Mesenchymal stem cell (in vitro differentiated cells and primary cell): Measurements from ENCODE around the gene NUDC.

Source experiments
- DNase-seq: peaks from one replicate; pipeline ENCODE4 v3.0.0-alpha.2; 2013
- H2AFZ ChIP-seq: one replicate; pipeline ENCODE4 v1.6.1; 2013; ENCODE audit warnings: low read depth, mild to moderate bottlenecking, control low read depth, inconsistent platforms, low read length, moderate library complexity
- H2AK5ac ChIP-seq: 2 replicates; pipeline ENCODE4 v1.6.1; 2013; ENCODE audit warnings: low read length, moderate library complexity, mild to moderate bottlenecking, inconsistent platforms; ENCODE audit not compliant: severe bottlenecking
- H2BK120ac ChIP-seq: one replicate; pipeline ENCODE4 v1.6.1; 2013; ENCODE audit warnings: low read depth, mild to moderate bottlenecking, inconsistent platforms, low read length, moderate library complexity
- H2BK12ac ChIP-seq, 2 experiments: one replicate each; pipeline ENCODE4 v1.6.1; 2013; ENCODE audit warnings: inconsistent platforms in 2 of 2, low read length in 2 of 2, mild to moderate bottlenecking in 2 of 2, moderate library complexity in 2 of 2, control low read depth in 1 of 2
- H2BK15ac ChIP-seq: one replicate; pipeline ENCODE4 v1.6.1; 2013; ENCODE audit warnings: mild to moderate bottlenecking, low read depth, inconsistent platforms; ENCODE audit not compliant: poor library complexity, severe bottlenecking
- H2BK5ac ChIP-seq: 2 replicates; pipeline ENCODE4 v1.6.1; 2013; ENCODE audit warnings: low read depth, mild to moderate bottlenecking, low read length, control low read depth, inconsistent platforms; ENCODE audit not compliant: poor library complexity, severe bottlenecking
- H3K14ac ChIP-seq, 2 experiments: one replicate each; pipeline ENCODE4 v1.6.1; 2013; ENCODE audit warnings: inconsistent platforms in 2 of 2, low read length in 2 of 2, control low read depth in 1 of 2, mild to moderate bottlenecking in 1 of 2, moderate library complexity in 1 of 2
- H3K18ac ChIP-seq, 2 experiments: one replicate each; pipeline ENCODE4 v1.6.1; 2013; ENCODE audit warnings: inconsistent platforms in 2 of 2, low read length in 2 of 2, control low read depth in 1 of 2, low read depth in 1 of 2, mild to moderate bottlenecking in 1 of 2
- H3K23ac ChIP-seq, 2 experiments: one replicate each; pipeline ENCODE4 v1.6.1; 2013; ENCODE audit warnings: inconsistent platforms in 2 of 2, low read length in 2 of 2, mild to moderate bottlenecking in 2 of 2, moderate library complexity in 2 of 2, control low read depth in 1 of 2
- H3K27ac ChIP-seq: 2 replicates; pipeline ENCODE4 v1.5.1; 2013; ENCODE audit warnings: mild to moderate bottlenecking, moderate library complexity, low read length, control low read depth, inconsistent platforms; ENCODE audit not compliant: poor library complexity, severe bottlenecking
- H3K27me3 ChIP-seq, 2 experiments: 2 replicates each; pipeline versions ENCODE4 v1.6.1 to v1.7.0; 2013; ENCODE audit warnings: low read length in 2 of 2, mild to moderate bottlenecking in 2 of 2, moderate library complexity in 2 of 2, control low read depth in 1 of 2, inconsistent platforms in 1 of 2; ENCODE audit not compliant: control insufficient read depth in 1 of 2, insufficient read depth in 1 of 2
- H3K36me3 ChIP-seq, 2 experiments: 2 replicates each; pipeline versions ENCODE4 v1.6.1 to v1.7.0; 2013; ENCODE audit warnings: low read length in 2 of 2, control low read depth in 1 of 2, inconsistent platforms in 1 of 2, low read depth in 1 of 2, mild to moderate bottlenecking in 1 of 2; ENCODE audit not compliant: insufficient read depth in 2 of 2, control insufficient read depth in 1 of 2
- H3K4ac ChIP-seq, 2 experiments: one replicate each; pipeline ENCODE4 v1.6.1; 2013; ENCODE audit warnings: inconsistent platforms in 2 of 2, low read length in 2 of 2, mild to moderate bottlenecking in 2 of 2, moderate library complexity in 2 of 2, control low read depth in 1 of 2, low read depth in 1 of 2
- H3K4me1 ChIP-seq: 2 replicates; pipeline ENCODE4 v1.6.1; 2013; ENCODE audit warnings: low read depth, low read length, control low read depth; ENCODE audit not compliant: control insufficient read depth, insufficient read depth
- H3K4me2 ChIP-seq: 2 replicates; pipeline ENCODE4 v1.6.1; 2013; ENCODE audit warnings: low read length, mild to moderate bottlenecking, inconsistent platforms; ENCODE audit not compliant: poor library complexity, severe bottlenecking
- H3K4me3 ChIP-seq, 2 experiments: 2 replicates each; pipeline versions ENCODE4 v1.5.1 to v1.7.0; 2013; ENCODE audit warnings: low read length in 2 of 2, mild to moderate bottlenecking in 2 of 2, control low read depth in 1 of 2, low read depth in 1 of 2; ENCODE audit not compliant: insufficient read depth in 1 of 2
- H3K79me1 ChIP-seq: replicated peaks from 2 replicates; pipeline ENCODE4 v1.6.1; 2013; ENCODE audit warnings: mild to moderate bottlenecking, control low read depth, low read length, inconsistent platforms; ENCODE audit not compliant: poor library complexity, severe bottlenecking
- H3K9ac ChIP-seq: 2 replicates; pipeline ENCODE4 v1.7.0; 2013; ENCODE audit warnings: mild to moderate bottlenecking, low read length, moderate library complexity
- H3K9me3 ChIP-seq: 2 replicates; pipeline ENCODE4 v1.7.0; 2013; ENCODE audit warnings: mild to moderate bottlenecking, low read length; ENCODE audit not compliant: control insufficient read depth
- H4K8ac ChIP-seq: one replicate; pipeline ENCODE4 v1.6.1; 2013; ENCODE audit warnings: inconsistent platforms, mild to moderate bottlenecking, low read length, moderate library complexity
- H4K91ac ChIP-seq: one replicate; pipeline ENCODE4 v1.6.1; 2013; ENCODE audit warnings: mild to moderate bottlenecking, low read length, inconsistent platforms
- WGBS: methylation state at CpG from one replicate; pipeline ENCODE4 v1.1.7; 2013; ENCODE audit warnings: mixed read lengths; 5-methylcytosine and 5-hydroxymethylcytosine counted together

The NUDC gene

GRCh38 chr1:26972821-26973220, 51.3 kb downstream of the NUDC start:
- no peak overlapping the region for H3K27ac ChIP-seq

GRCh38 chr1:26976621-26977510, 55.3 kb downstream of the NUDC start:
- no peak overlapping the region for H3K18ac ChIP-seq
- no peak overlapping the region for H2AK5ac ChIP-seq

More at GRCh38 chr1:26972821-26973220, 51.3 kb downstream of the NUDC start:
- Histone ChIP-seq H3K36me3 (no peaks in the 10 kb centered on the region), H2AFZ (no peak overlapping the region), H2AK5ac (peak overlapping the region; percentile 58), H3K14ac (no peak overlapping the region), H3K4me2 (no peak overlapping the region), H4K8ac (no peak overlapping the region), H4K91ac (no peak overlapping the region), H3K79me1 (no peaks in the 10 kb centered on the region), H2BK15ac (no peak overlapping the region), H2BK12ac (no peak overlapping the region), H3K27me3 (peaks cover 0 to 22% of the 10 kb centered on the region in 2 experiments), H3K4me1 (peaks cover 14% of the 10 kb centered on the region), H3K4ac (no peak overlapping the region), H2BK120ac (no peak overlapping the region), H3K9me3 (no peaks in the 10 kb centered on the region), H3K23ac (no peak overlapping the region), H3K18ac (no peak overlapping the region), H2BK5ac (no peak overlapping the region), H3K4me3 (no peak overlapping the region), H3K9ac (no peak overlapping the region)
- WGBS, result 78% methylated on average over 3 of the region's 4 CpGs
- no peak for DNase-seq

GRCh38 chr1:26978901-26979300, 57.4 kb downstream of the NUDC start:
- Histone ChIP-seq H3K18ac (no peak overlapping the region), H3K23ac (no peak overlapping the region), H3K36me3 (no peaks in the 10 kb centered on the region), H3K4me3 (no peak overlapping the region), H2AFZ (no peak overlapping the region), H3K9me3 (no peaks in the 10 kb centered on the region), H3K9ac (no peak overlapping the region), H4K8ac (no peak overlapping the region), H2BK12ac (no peak overlapping the region), H3K14ac (no peak overlapping the region), H3K4me1 (peaks cover 2% of the 10 kb centered on the region), H3K27me3 (peaks cover 0 to 5% of the 10 kb centered on the region in 2 experiments), H4K91ac (no peak overlapping the region), H2AK5ac (no peak overlapping the region), H2BK120ac (no peak overlapping the region), H2BK15ac (no peak overlapping the region), H3K4ac (no peak overlapping the region), H3K79me1 (no peaks in the 10 kb centered on the region), H3K27ac (no peak overlapping the region), H3K4me2 (no peak overlapping the region), H2BK5ac (no peak overlapping the region)
- DNase-seq, result no peak
- WGBS, result 79% methylated on average over 2 of the region's 2 CpGs

More at GRCh38 chr1:26976621-26977510, 55.3 kb downstream of the NUDC start:
- H3K27ac ChIP-seq, result no peak overlapping the region
- H3K36me3 ChIP-seq, result no peaks in the 10 kb centered on the region
- H3K27me3 ChIP-seq, result peaks cover 0 to 2% of the 10 kb centered on the region in 2 experiments
- H3K4me2 ChIP-seq, result no peak overlapping the region
- H3K23ac ChIP-seq, result no peak overlapping the region
- H2BK5ac ChIP-seq, result no peak overlapping the region
- 72% methylated on average over 2 of the region's 3 CpGs for WGBS
- H3K14ac ChIP-seq, result no peak overlapping the region
- no peak overlapping the region for H3K4me3 ChIP-seq
- H3K4ac ChIP-seq, result no peak overlapping the region
- no peak overlapping the region for H2BK120ac ChIP-seq
- H3K9me3 ChIP-seq, result no peaks in the 10 kb centered on the region
- H4K91ac ChIP-seq, result no peak overlapping the region
- no peak overlapping the region for H2AFZ ChIP-seq
- no peak overlapping the region for H2BK15ac ChIP-seq
- H4K8ac ChIP-seq, result no peak overlapping the region
- no peak overlapping the region for H3K9ac ChIP-seq
- no peak overlapping the region for H2BK12ac ChIP-seq
- H3K79me1 ChIP-seq, result no peaks in the 10 kb centered on the region
- DNase-seq, result no peak
- H3K4me1 ChIP-seq, result peaks cover 8% of the 10 kb centered on the region

- Histone ChIP-seq H2BK12ac (no peak overlapping the region), H2BK120ac (no peak overlapping the region), H2BK5ac (no peak overlapping the region), H2BK15ac (no peak overlapping the region), H4K8ac (no peak overlapping the region), H3K18ac (no peak overlapping the region), H3K9me3 (no peaks in the 10 kb centered on the region), H3K4me3 (no peak overlapping the region), H2AK5ac (no peak overlapping the region), H3K4ac (no peak overlapping the region), H2AFZ (no peak overlapping the region), H3K4me2 (no peak overlapping the region), H3K23ac (no peak overlapping the region), H4K91ac (no peak overlapping the region), H3K14ac (no peak overlapping the region), H3K27me3 (peaks cover 0 to 14% of the 10 kb centered on the region in 2 experiments), H3K36me3 (no peaks in the 10 kb centered on the region), H3K79me1 (no peaks in the 10 kb centered on the region), H3K4me1 (peaks cover 2% of the 10 kb centered on the region), H3K9ac (no peak overlapping the region), H3K27ac (no peak overlapping the region)
- no peak for DNase-seq
- 81% methylated on average over 3 of the region's 3 CpGs for WGBS
Observed at GRCh38 chr1:26981146-26981846, 59.8 kb downstream of the NUDC start.
